Body of pancreas (tissue), 4 donors: ENCODE results near the gene HSFX4. TPM values are rescaled to one million over a fixed set of nuclear protein-coding genes. Genes with fewer than 3 reads are reported as not detected.

Source experiments
- ATAC-seq: fragments of 150-250 bp; one replicate; pipeline ENCODE4 v1.9.1; 2016
- DNase-seq, 4 donors: peaks; one replicate each; pipeline ENCODE4 v3.0.0-alpha.2; 2019
- H3K27ac ChIP-seq, 4 donors: fragments of 200-600 bp; sonication (generic); 1 replicate in 3 of 4; 2 replicates in 1 of 4; pipeline versions ENCODE4 v1.5.1 to v1.6.1; 2016 to 2019; ENCODE audit warnings: mild to moderate bottlenecking in 1 of 4, mixed read lengths in 1 of 4, moderate library complexity in 1 of 4
- H3K27me3 ChIP-seq, 2 donors: fragments of 200-600 bp; sonication (generic); one replicate each; pipeline ENCODE4 v1.6.0; 2016; ENCODE audit warnings: mild to moderate bottlenecking in 1 of 2
- H3K36me3 ChIP-seq, 2 donors: fragments of 200-600 bp; sonication (generic); replicated peaks in 1 of 2; 2 replicates each; pipeline ENCODE4 v1.5.1; 2016; ENCODE audit warnings: low read depth in 2 of 2; ENCODE audit not compliant: insufficient read depth in 1 of 2
- H3K4me1 ChIP-seq: fragments of 200-600 bp; sonication (generic); one replicate; pipeline ENCODE4 v1.6.0; 2016
- H3K4me3 ChIP-seq, 2 donors: fragments of 200-600 bp; sonication (generic); 1 replicate in 1 of 2; 2 replicates in 1 of 2; pipeline ENCODE4 v1.5.1; 2016 to 2019
- H3K9me3 ChIP-seq, 3 donors: fragments of 200-600 bp; sonication (generic); 1 replicate in 2 of 3; 2 replicates in 1 of 3; pipeline ENCODE4 v1.5.1; 2016
- POLR2A ChIP-seq, 3 donors: fragments of 450-650 bp; IDR thresholded peaks; one replicate each; pipeline ENCODE4 v1.6.1; 2016; ENCODE audit warnings: antibody characterized with exemption in 3 of 3, mild to moderate bottlenecking in 2 of 3
- WGBS, 2 donors: methylation state at CpG; one replicate each; pipeline ENCODE4 v1.1.5; 2017; 5-methylcytosine and 5-hydroxymethylcytosine counted together
- intact Hi-C: fragments of 100-400 bp; cut with DNase I; formaldehyde crosslinking; loops from one replicate; pipeline ENCODE4 v1.15.1; 2023
- total RNA-seq, 2 donors: library from RNA; depleted of rRNA; stranded (reverse); fragments of >200 nt; gene quantifications; one replicate each; pipeline ENCODE4 v1.1.0, GENCODE V29; 2016
- TF ChIP-seq, protein P1 (sequence below), 7 experiments: fragments of 450-650 bp in 4 of 7; fragments of 200-600 bp in 3 of 7; sonication (generic) in 3 of 7; IDR thresholded peaks; one replicate each; pipeline ENCODE4 v1.5.1; 2016 to 2019; ENCODE audit warnings: antibody characterized with exemption in 7 of 7

Gene HSFX4
- total RNA-seq, 2 donors from 2014 or later, result not detected

DNA sequence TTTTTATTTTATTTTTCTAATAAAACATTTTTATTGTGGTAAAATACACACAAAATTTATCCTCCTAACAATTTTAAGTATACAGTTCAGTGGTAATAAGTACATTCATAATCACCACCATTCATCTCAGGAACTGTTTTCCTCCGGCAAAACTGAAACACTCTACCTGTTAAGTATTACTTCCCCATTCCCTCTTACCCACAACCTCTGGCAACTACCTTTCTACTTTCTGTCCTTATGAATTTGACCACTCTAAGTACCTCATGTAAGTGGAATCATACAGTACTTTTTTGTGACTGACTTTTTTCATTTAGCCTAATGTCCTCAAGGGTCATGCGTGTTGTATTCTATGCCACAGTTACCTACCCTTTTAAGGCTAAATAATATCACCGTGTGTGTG lies 21.1 kb upstream of the HSFX4 start:
- Histone ChIP-seq H3K36me3 (no peaks in the 10 kb centered on the region), H3K27me3 (no peaks in the 10 kb centered on the region), H3K4me1 (no peaks in the 10 kb centered on the region), H3K9me3 (no peaks in the 10 kb centered on the region), H3K27ac (no peak overlapping the region), H3K4me3 (no peak overlapping the region)
- WGBS, 2 donors, result 94 to 96% methylated on average over 3 of the region's 3 CpGs
- DNase-seq (no peak), ATAC-seq (no peak)
- TF ChIP-seq, protein P1, sequence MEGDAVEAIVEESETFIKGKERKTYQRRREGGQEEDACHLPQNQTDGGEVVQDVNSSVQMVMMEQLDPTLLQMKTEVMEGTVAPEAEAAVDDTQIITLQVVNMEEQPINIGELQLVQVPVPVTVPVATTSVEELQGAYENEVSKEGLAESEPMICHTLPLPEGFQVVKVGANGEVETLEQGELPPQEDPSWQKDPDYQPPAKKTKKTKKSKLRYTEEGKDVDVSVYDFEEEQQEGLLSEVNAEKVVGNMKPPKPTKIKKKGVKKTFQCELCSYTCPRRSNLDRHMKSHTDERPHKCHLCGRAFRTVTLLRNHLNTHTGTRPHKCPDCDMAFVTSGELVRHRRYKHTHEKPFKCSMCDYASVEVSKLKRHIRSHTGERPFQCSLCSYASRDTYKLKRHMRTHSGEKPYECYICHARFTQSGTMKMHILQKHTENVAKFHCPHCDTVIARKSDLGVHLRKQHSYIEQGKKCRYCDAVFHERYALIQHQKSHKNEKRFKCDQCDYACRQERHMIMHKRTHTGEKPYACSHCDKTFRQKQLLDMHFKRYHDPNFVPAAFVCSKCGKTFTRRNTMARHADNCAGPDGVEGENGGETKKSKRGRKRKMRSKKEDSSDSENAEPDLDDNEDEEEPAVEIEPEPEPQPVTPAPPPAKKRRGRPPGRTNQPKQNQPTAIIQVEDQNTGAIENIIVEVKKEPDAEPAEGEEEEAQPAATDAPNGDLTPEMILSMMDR (IDR thresholded peaks at IDR 0.05), result no peak
- TF ChIP-seq POLR2A (IDR thresholded peaks at IDR 0.05), result no peak
- intact Hi-C loops, result no loop called here

DNA sequence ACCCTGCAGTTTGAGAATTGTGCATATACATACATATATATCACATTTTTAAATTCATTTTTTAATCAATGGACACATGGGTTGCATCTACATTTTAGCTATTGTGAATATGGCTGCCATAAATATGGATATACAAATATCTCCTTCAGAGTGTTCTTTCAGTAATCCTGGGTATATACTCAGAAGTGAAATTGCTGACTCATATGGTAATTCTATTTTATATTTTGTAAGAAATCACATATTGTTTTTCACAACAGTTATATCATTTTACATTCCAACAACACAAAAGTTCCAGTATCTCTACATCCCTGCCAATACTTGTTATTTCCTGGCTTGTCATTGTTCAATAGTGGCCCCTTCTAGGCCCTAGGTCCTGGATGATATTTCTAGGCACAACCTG lies 20.6 kb upstream of the HSFX4 start:
- Histone ChIP-seq H3K27ac (no peak overlapping the region), H3K27me3 (no peaks in the 10 kb centered on the region), H3K4me3 (no peak overlapping the region), H3K9me3 (no peaks in the 10 kb centered on the region), H3K36me3 (no peaks in the 10 kb centered on the region), H3K4me1 (no peaks in the 10 kb centered on the region)
- ATAC-seq (no peak), DNase-seq (no peak)
- TF ChIP-seq POLR2A (IDR thresholded peaks at IDR 0.05), result no peak
- TF ChIP-seq, protein P1 (IDR thresholded peaks at IDR 0.05), result no peak
- intact Hi-C loops, result no loop called here

DNA sequence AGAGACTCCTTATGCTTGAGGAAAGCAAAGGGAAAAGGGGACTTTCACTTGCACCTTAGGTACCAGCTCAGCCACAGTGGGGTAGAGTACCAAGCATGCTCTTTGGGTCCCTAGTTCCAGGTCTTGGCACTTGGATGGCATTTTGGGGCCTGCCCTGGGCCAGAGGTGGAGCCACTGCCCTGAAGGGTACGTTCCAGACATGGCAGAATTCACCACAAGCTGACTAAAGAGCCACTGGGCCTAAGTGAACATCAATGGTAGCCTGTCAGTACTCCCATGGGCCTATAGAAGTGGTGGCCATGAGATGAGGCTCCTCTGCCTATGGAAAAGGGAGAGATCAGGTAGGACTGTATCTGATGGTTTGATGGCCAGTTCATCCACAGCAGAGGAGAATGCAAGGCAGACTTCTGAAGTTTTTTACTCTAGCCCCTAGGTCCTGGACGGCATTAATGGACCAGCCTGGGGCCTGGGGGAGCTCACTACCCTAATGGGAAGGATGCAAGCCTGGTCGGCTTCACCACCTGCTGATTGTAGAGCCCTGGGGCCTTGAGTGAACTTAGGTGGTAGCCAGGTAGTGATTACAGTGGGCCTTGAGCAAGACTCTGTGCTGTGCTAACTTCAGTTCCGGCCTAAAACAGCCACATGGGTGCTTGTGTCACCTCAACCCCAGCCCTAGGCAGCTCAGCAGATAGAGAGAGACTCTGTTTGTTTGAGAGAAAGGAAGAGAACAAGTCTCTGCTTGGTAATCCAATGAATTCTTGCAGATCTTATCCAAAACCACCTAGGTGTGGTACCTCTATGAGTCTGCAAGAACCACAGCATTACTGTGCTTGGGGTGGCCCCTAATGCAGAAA lies 19.8 kb upstream of the HSFX4 start:
- no peak for TF ChIP-seq POLR2A (IDR thresholded peaks at IDR 0.05)
- TF ChIP-seq, protein P1 (IDR thresholded peaks at IDR 0.05), result no peak
- no peak overlapping the region for H3K4me3 ChIP-seq
- WGBS, 2 donors, result 100% methylated on average over 4 of the region's 4 CpGs; no CpG with 5 or more reads in 1 of the 2 donors
- ATAC-seq, result no peak
- H3K4me1 ChIP-seq, result no peaks in the 10 kb centered on the region
- no peaks in the 10 kb centered on the region for H3K9me3 ChIP-seq
- no peaks in the 10 kb centered on the region for H3K27me3 ChIP-seq
- H3K27ac ChIP-seq, result no peak overlapping the region
- no peak for DNase-seq
- H3K36me3 ChIP-seq, result no peaks in the 10 kb centered on the region
- intact Hi-C loops, result no loop called here

DNA sequence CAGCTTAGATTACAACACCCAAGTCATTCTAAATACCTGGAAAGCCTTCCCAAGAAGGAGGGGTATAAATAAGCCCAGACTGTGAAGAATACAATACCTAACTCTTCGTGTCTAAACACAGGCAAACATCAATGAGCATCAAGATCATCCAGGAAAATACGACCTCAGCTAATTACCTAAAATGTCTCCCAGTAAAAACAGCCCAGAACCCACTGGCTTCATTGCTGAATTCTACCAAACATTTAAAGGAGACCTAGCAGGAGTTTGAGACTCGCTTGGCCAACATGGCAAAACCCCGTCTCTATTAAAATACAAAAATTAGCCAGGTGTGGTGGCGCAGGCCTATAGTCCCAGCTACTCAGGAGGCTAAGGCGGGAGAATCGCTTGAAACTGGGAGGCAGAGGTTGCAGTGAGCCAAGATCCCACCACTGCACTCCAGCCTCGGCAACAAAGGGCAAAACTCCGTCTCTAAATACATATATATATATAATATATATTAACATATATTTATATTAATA lies 19.1 kb upstream of the HSFX4 start:
- no peak overlapping the region for H3K27ac ChIP-seq
- ATAC-seq (peak; percentile 18), DNase-seq (no peak)
- intact Hi-C loops, result no loop called here
- WGBS, 2 donors, result 99 to 100% methylated on average over 9 of the region's 9 CpGs
- no peaks in the 10 kb centered on the region for H3K36me3 ChIP-seq
- no peak overlapping the region for H3K4me3 ChIP-seq
- H3K9me3 ChIP-seq, result no peaks in the 10 kb centered on the region
- no peaks in the 10 kb centered on the region for H3K27me3 ChIP-seq
- TF ChIP-seq, protein P1 (IDR thresholded peaks at IDR 0.05), result no peak
- TF ChIP-seq POLR2A (IDR thresholded peaks at IDR 0.05), result no peak
- H3K4me1 ChIP-seq, result no peaks in the 10 kb centered on the region
